RPMI7951 (cell line): ENCODE measurements around the gene TST. TPM values are rescaled to one million over a fixed set of nuclear protein-coding genes. Genes with fewer than 3 reads are reported as not detected.
A peak's percentile ranks its signal among the peaks of the same experiment; 100 is the strongest.
"Not testable (repeated sequence)": the region's sequence is repeated elsewhere in the genome, so short reads cannot be mapped to it uniquely, and the experiment has no call there.

ENCODE experiments used
- DNase-seq: peaks from one replicate; pipeline ENCODE4 v3.0.0-alpha.2; 2012; ENCODE audit warnings: low read depth
- total RNA-seq: library from RNA; depleted of rRNA; stranded (reverse); fragments of >200 nt; shearing (Covaris generic); gene quantifications from 2 replicates; pipeline ENCODE4 v1.2.3, GENCODE V29; 2014

The TST gene
- total RNA-seq, 1 experiment from 2014 or later = 21.0 TPM

- no peak for DNase-seq
Observed at GRCh38 chr22:37015587-37015878, 3.7 kb downstream of the TST start.

GRCh38 chr22:37014835-37015586 is 4.2 kb downstream of the TST start:
- no peak for DNase-seq

GRCh38 chr22:37014415-37014806 is 4.8 kb downstream of the TST start:
- DNase-seq = no peak

- no peak for DNase-seq
Observed at GRCh38 chr22:37012956-37013355, 6.3 kb downstream of the TST start.

- DNase-seq = no peak
Observed at GRCh38 chr22:37012262-37012904, 6.9 kb downstream of the TST start.

GRCh38 chr22:37011472-37011871 is 7.8 kb downstream of the TST start:
- no peak for DNase-seq

GRCh38 chr22:37010976-37011375 is 8.3 kb downstream of the TST start:
- DNase-seq = no peak

- DNase-seq = no peak
Observed at GRCh38 chr22:37010174-37010573, 9.1 kb downstream of the TST start.

- no peak for DNase-seq
Observed at GRCh38 chr22:37009490-37009889, 9.8 kb downstream of the TST start.

- DNase-seq = no peak
Observed at GRCh38 chr22:37008365-37008764, 10.9 kb downstream of the TST start.

- DNase-seq = no peak
Observed at GRCh38 chr22:37007651-37008050, 11.6 kb downstream of the TST start.

GRCh38 chr22:37002633-37003032 is 16.6 kb downstream of the TST start:
- no peak for DNase-seq

GRCh38 chr22:37001826-37002225 is 17.4 kb downstream of the TST start:
- DNase-seq = no peak

GRCh38 chr22:37000676-37001534 is 18.3 kb downstream of the TST start:
- DNase-seq = no peak

GRCh38 chr22:36999463-36999862 is 19.8 kb downstream of the TST start:
- DNase-seq = peak; percentile 23

- DNase-seq = peak; percentile 38
Observed at GRCh38 chr22:36998620-36999351, 20.5 kb downstream of the TST start.

- DNase-seq = no peak
Observed at GRCh38 chr22:36997746-36998145, 21.5 kb downstream of the TST start.

GRCh38 chr22:36991206-36991605 is 28.0 kb downstream of the TST start:
- DNase-seq = no peak

- DNase-seq = no peak
Observed at GRCh38 chr22:36990457-36990856, 28.8 kb downstream of the TST start.

GRCh38 chr22:36989012-36989411 is 30.2 kb downstream of the TST start:
- not testable (repeated sequence) for DNase-seq

- no peak for DNase-seq
Observed at GRCh38 chr22:36988075-36988832, 31.0 kb downstream of the TST start.
